Activated gamma-delta T cell (primary cell): ENCODE measurements around the gene HOXA6.

Experiments used
- DNase-seq: peaks from one replicate; lab custom pipeline; 2025; lab: John Stamatoyannopoulos, UW

Gene HOXA6

GRCh38 chr7:27095897-27096767 is 51.4 kb downstream of the HOXA6 start, which contains the start of gene HOXA1:
TSS of gene HOXA1 (minus strand) at chr7:27096000. CDS start at chr7:27095912, 88 bp downstream.
- DNase-seq: peak; percentile 46
